Vagina (tissue), 2 donors: ENCODE results near the gene CBLN3. TPM values are rescaled to one million over a fixed set of nuclear protein-coding genes. Genes with fewer than 3 reads are reported as not detected.

Experiments
- DNase-seq, 2 donors: peaks; one replicate each; pipeline ENCODE4 v3.0.0-alpha.2; 2017; ENCODE audit errors: extremely low spot score in 2 of 2
- H3K27ac ChIP-seq: fragments of 200-600 bp; sonication (generic); one replicate; pipeline ENCODE4 v1.5.1; 2019
- H3K27me3 ChIP-seq: fragments of 200-600 bp; sonication (generic); one replicate; pipeline ENCODE4 v1.5.1; 2019
- H3K36me3 ChIP-seq, 2 donors: fragments of 200-600 bp; sonication (generic); one replicate each; pipeline ENCODE4 v1.5.1; 2017 to 2019
- H3K4me1 ChIP-seq: fragments of 200-600 bp; sonication (generic); one replicate; pipeline ENCODE4 v1.5.1; 2019
- H3K4me3 ChIP-seq, 2 donors: fragments of 200-600 bp; sonication (generic); 1 replicate in 1 of 2; 2 replicates in 1 of 2; pipeline ENCODE4 v1.5.1; 2016 to 2019
- H3K9me3 ChIP-seq: fragments of 200-600 bp; sonication (generic); one replicate; pipeline ENCODE4 v1.5.1; 2019
- CTCF ChIP-seq, 3 experiments: fragments of 450-650 bp in 2 of 3; fragments of 200-600 bp in 1 of 3; sonication (generic) in 1 of 3; IDR thresholded peaks; one replicate each; pipeline ENCODE4 v1.5.1; 2017 to 2019; ENCODE audit warnings: antibody characterized with exemption in 3 of 3, mild to moderate bottlenecking in 2 of 3, moderate library complexity in 2 of 3
- POLR2A ChIP-seq, 2 donors: fragments of 450-650 bp; IDR thresholded peaks; one replicate each; pipeline ENCODE4 v1.6.1; 2017; ENCODE audit warnings: antibody characterized with exemption in 2 of 2, mild to moderate bottlenecking in 2 of 2, moderate library complexity in 2 of 2
- POLR2AphosphoS5 ChIP-seq, 2 donors: sonication (generic); formaldehyde crosslinking; IDR thresholded peaks; one replicate each; pipeline ENCODE4 v1.9.0; 2017; ENCODE audit warnings: antibody characterized with exemption in 2 of 2, mild to moderate bottlenecking in 2 of 2, low read depth in 1 of 2; ENCODE audit not compliant: insufficient read depth in 1 of 2
- intact Hi-C: fragments of 100-400 bp; cut with DNase I; formaldehyde crosslinking; loops from one replicate; pipeline ENCODE4 v1.15.1; 2023
- total RNA-seq: library from RNA; depleted of rRNA; stranded (reverse); fragments of >200 nt; gene quantifications from one replicate; pipeline ENCODE4 v1.2.3, GENCODE V29; 2016

CBLN3 gene
- total RNA-seq, 1 donor from 2014 or later: 1.7 TPM

GRCh38 chr14:24465368-24465767, 35.9 kb upstream of the CBLN3 start:
- Histone ChIP-seq H3K9me3 (no peaks in the 10 kb centered on the region), H3K4me3 (no peak overlapping the region), H3K27ac (no peak overlapping the region), H3K27me3 (no peaks in the 10 kb centered on the region), H3K4me1 (no peaks in the 10 kb centered on the region), H3K36me3 (no peaks in the 10 kb centered on the region)
- no peak for DNase-seq
- intact Hi-C loops: no loop called here
- TF ChIP-seq CTCF (IDR thresholded peaks at IDR 0.05) (no peak), POLR2AphosphoS5 (IDR thresholded peaks at IDR 0.05; ENCODE audit: insufficient read depth in 1 of 2, low read depth in 1 of 2) (no peak), POLR2A (IDR thresholded peaks at IDR 0.05) (no peak)

- intact Hi-C loops: no loop called here
- H3K9me3 ChIP-seq: no peaks in the 10 kb centered on the region
These were observed 34.7 kb upstream of the CBLN3 start for GRCh38 chr14:24463884-24464785.

GRCh38 chr14:24463017-24463883, 33.8 kb upstream of the CBLN3 start:
- Histone ChIP-seq H3K27me3 (no peaks in the 10 kb centered on the region), H3K27ac (no peak overlapping the region), H3K36me3 (no peaks in the 10 kb centered on the region), H3K4me3 (no peak overlapping the region), H3K9me3 (no peaks in the 10 kb centered on the region), H3K4me1 (no peaks in the 10 kb centered on the region)
- intact Hi-C loops: no loop called here
- TF ChIP-seq POLR2A (IDR thresholded peaks at IDR 0.05) (no peak), CTCF (IDR thresholded peaks at IDR 0.05) (no peak), POLR2AphosphoS5 (IDR thresholded peaks at IDR 0.05; ENCODE audit: insufficient read depth in 1 of 2, low read depth in 1 of 2) (no peak)
- no peak for DNase-seq

More at GRCh38 chr14:24463884-24464785, 34.7 kb upstream of the CBLN3 start:
- Histone ChIP-seq H3K36me3 (no peaks in the 10 kb centered on the region), H3K4me1 (no peaks in the 10 kb centered on the region), H3K27ac (no peak overlapping the region), H3K4me3 (no peak overlapping the region), H3K27me3 (no peaks in the 10 kb centered on the region)
- DNase-seq: no peak
- TF ChIP-seq POLR2AphosphoS5 (IDR thresholded peaks at IDR 0.05; ENCODE audit: insufficient read depth in 1 of 2, low read depth in 1 of 2) (no peak), POLR2A (IDR thresholded peaks at IDR 0.05) (no peak), CTCF (IDR thresholded peaks at IDR 0.05) (no peak)

GRCh38 chr14:24461336-24461735, 31.9 kb upstream of the CBLN3 start:
- Histone ChIP-seq H3K27ac (no peak overlapping the region), H3K9me3 (no peaks in the 10 kb centered on the region), H3K4me1 (no peaks in the 10 kb centered on the region), H3K27me3 (no peaks in the 10 kb centered on the region), H3K4me3 (no peak overlapping the region), H3K36me3 (no peaks in the 10 kb centered on the region)
- DNase-seq: no peak
- intact Hi-C loops: no loop called here
- no peak for TF ChIP-seq POLR2A (IDR thresholded peaks at IDR 0.05)
- no peak for TF ChIP-seq CTCF (IDR thresholded peaks at IDR 0.05)
- TF ChIP-seq POLR2AphosphoS5 (IDR thresholded peaks at IDR 0.05; ENCODE audit: insufficient read depth in 1 of 2, low read depth in 1 of 2): no peak
